Fibroblast of skin of abdomen (primary cell): ENCODE measurements around the gene FOXE1. TPM values are rescaled to one million over a fixed set of nuclear protein-coding genes. Genes with fewer than 3 reads are reported as not detected.
A peak's percentile ranks its signal among the peaks of the same experiment; 100 is the strongest.

Experiments used
- DNase-seq: peaks from one replicate; pipeline ENCODE4 v3.0.0-alpha.2; 2013
- polyA plus RNA-seq, 2 experiments: library from polyadenylated mRNA; unstranded; fragments of 120-200 nt; gene quantifications; one replicate each; pipeline ENCODE4 v1.2.1, GENCODE V29; 2013; ENCODE audit not compliant: insufficient read length in 2 of 2

FOXE1 gene
- not detected for polyA plus RNA-seq (2013, experiment 1 of 2; ENCODE audit: insufficient read length)
- polyA plus RNA-seq (2013, experiment 2 of 2; ENCODE audit: insufficient read length), result not detected

- no peak for DNase-seq
Measured at GRCh38 chr9:97853056-97853843, at the start of gene FOXE1. TSS of gene FOXE1 (plus strand) at chr9:97853226. CDS start at chr9:97853915, 689 bp downstream.

- DNase-seq, result no peak
Measured at GRCh38 chr9:97804059-97804365, 49.0 kb upstream of the FOXE1 start.

GRCh38 chr9:97806721-97807120 lies 46.3 kb upstream of the FOXE1 start:
- DNase-seq, result no peak

GRCh38 chr9:97807681-97808080 lies 45.3 kb upstream of the FOXE1 start:
- no peak for DNase-seq

GRCh38 chr9:97808415-97808814 lies 44.6 kb upstream of the FOXE1 start:
- no peak for DNase-seq

GRCh38 chr9:97808972-97809371 lies 44.1 kb upstream of the FOXE1 start:
- no peak for DNase-seq

- DNase-seq, result no peak
Measured at GRCh38 chr9:97809666-97810344, 43.2 kb upstream of the FOXE1 start.

GRCh38 chr9:97811533-97812246 lies 41.3 kb upstream of the FOXE1 start:
- peak; percentile 42 for DNase-seq

GRCh38 chr9:97812247-97812543 lies 40.8 kb upstream of the FOXE1 start:
- DNase-seq, result no peak

GRCh38 chr9:97813072-97813471 lies 40.0 kb upstream of the FOXE1 start:
- DNase-seq, result no peak

- no peak for DNase-seq
Measured at GRCh38 chr9:97819735-97820134, 33.3 kb upstream of the FOXE1 start.

- no peak for DNase-seq
Measured at GRCh38 chr9:97820373-97820772, 32.7 kb upstream of the FOXE1 start.

- DNase-seq, result no peak
Measured at GRCh38 chr9:97830884-97831829, 21.9 kb upstream of the FOXE1 start.

GRCh38 chr9:97831843-97832636 lies 21.0 kb upstream of the FOXE1 start:
- no peak for DNase-seq

- DNase-seq, result peak; percentile 24
Measured at GRCh38 chr9:97840521-97840920, 12.5 kb upstream of the FOXE1 start.

GRCh38 chr9:97842960-97843359 lies 10.1 kb upstream of the FOXE1 start:
- DNase-seq, result no peak

- DNase-seq, result no peak
Measured at GRCh38 chr9:97845130-97845529, 7.9 kb upstream of the FOXE1 start.

- no peak for DNase-seq
Measured at GRCh38 chr9:97845763-97846162, 7.3 kb upstream of the FOXE1 start.

GRCh38 chr9:97846347-97846746 lies 6.7 kb upstream of the FOXE1 start:
- DNase-seq, result no peak

GRCh38 chr9:97847474-97848214 lies 5.4 kb upstream of the FOXE1 start:
- DNase-seq, result no peak

- DNase-seq, result no peak
Measured at GRCh38 chr9:97848215-97848479, 4.9 kb upstream of the FOXE1 start.
